Pancreas (tissue), 10 donors: ENCODE results near the gene LNX1. TPM values are rescaled to one million over a fixed set of nuclear protein-coding genes. Genes with fewer than 3 reads are reported as not detected.
A peak's percentile ranks its signal among the peaks of the same experiment; 100 is the strongest.

ENCODE experiments used
- ATAC-seq, 4 donors: fragments of 200-7000 bp; cut with Tn5 transposase; one replicate each; pipeline versions ENCODE4 v1.8.0 to v1.9.1; 2020; ENCODE audit warnings: mild to moderate bottlenecking in 4 of 4, moderate library complexity in 4 of 4
- DNase-seq, 6 donors: peaks; one replicate each; pipeline ENCODE4 v3.0.0-alpha.2; 2020
- FAIRE-seq: peaks from 2 replicates; lab custom pipeline; 2012; peaks lifted over from hg19 to GRCh38; lab: Jason Lieb, UNC
- H3K27ac ChIP-seq, 4 donors: fragments of 200-600 bp; sonication (generic); 1 replicate in 3 of 4; 2 replicates in 1 of 4; pipeline versions ENCODE4 v1.5.0 to v1.8.0; 2020
- H3K27me3 ChIP-seq, 4 donors: fragments of 200-600 bp; one replicate each; pipeline ENCODE4 v1.8.0; 2021
- H3K36me3 ChIP-seq, 3 donors: fragments of 200-600 bp; sonication (generic) in 1 of 3; one replicate each; pipeline versions ENCODE4 v1.5.0 to v1.8.0; 2020 to 2021
- H3K4me1 ChIP-seq, 3 donors: fragments of 200-600 bp; one replicate each; pipeline ENCODE4 v1.8.0; 2021
- H3K4me3 ChIP-seq, 4 donors: fragments of 200-600 bp; sonication (generic) in 2 of 4; one replicate each; pipeline versions ENCODE4 v1.5.0 to v1.8.0; 2020 to 2021
- H3K9me3 ChIP-seq, 4 donors: fragments of 200-600 bp; one replicate each; pipeline ENCODE4 v1.8.0; 2021
- CTCF ChIP-seq, 4 donors: fragments of 200-600 bp; sonication (generic) in 3 of 4; IDR thresholded peaks; one replicate each; pipeline versions ENCODE4 v1.5.0 to v1.8.0; 2021; ENCODE audit warnings: antibody characterized with exemption in 4 of 4
- WGBS, 2 donors: extraction: QIAGEN DNeasy Blood & Tissue Kit; methylation state at CpG; one replicate each; pipeline ENCODE4 v1.1.7; 2013; 5-methylcytosine and 5-hydroxymethylcytosine counted together
- intact Hi-C, 3 donors: fragments of 100-400 bp; cut with DNase I; formaldehyde crosslinking; loops; one replicate each; pipeline versions ENCODE4 v1.11.1 to v1.14.2; 2022
- polyA plus RNA-seq, 2 donors: library from polyadenylated mRNA; stranded (reverse); fragments of 200-250 nt; gene quantifications; one replicate each; pipeline ENCODE4 v1.2.3, GENCODE V29; 2013
- total RNA-seq, 6 donors: library from RNA; stranded (reverse); fragmentation: NEBNext Ultra II Directional in 4 of 6; extraction: Animal tissue kit (Norgen Biotek cat#: 25700) in 4 of 6; gene quantifications; one replicate each; pipeline versions ENCODE4 v1.2.1 to v1.2.4, GENCODE V29; 2021 to 2023
- donor health status: healthy with polysubstance abuse.
- donor health status: DM: no; HTN: no; CAD: no; lungs with moderate emphysema.
- donor health status: DM: no; HTN: no; CAD: no.
- donor health status: control.
- donor health status: control.
- donor health status: Bipolar disorder and iron deficiency.
- donor health status: DM: yes; HTN: yes; CAD: no.
- donor health status: DM: no; HTN: no; CAD: no.
- donor health status: DM: no; HTN: no; CAD: no.
- donor health status: DM: yes; HTN: yes; CAD: no.

Gene LNX1
- total and polyA plus RNA-seq, 8 donors: 6.1 to 18.6 (median 15.0) TPM

DNA sequence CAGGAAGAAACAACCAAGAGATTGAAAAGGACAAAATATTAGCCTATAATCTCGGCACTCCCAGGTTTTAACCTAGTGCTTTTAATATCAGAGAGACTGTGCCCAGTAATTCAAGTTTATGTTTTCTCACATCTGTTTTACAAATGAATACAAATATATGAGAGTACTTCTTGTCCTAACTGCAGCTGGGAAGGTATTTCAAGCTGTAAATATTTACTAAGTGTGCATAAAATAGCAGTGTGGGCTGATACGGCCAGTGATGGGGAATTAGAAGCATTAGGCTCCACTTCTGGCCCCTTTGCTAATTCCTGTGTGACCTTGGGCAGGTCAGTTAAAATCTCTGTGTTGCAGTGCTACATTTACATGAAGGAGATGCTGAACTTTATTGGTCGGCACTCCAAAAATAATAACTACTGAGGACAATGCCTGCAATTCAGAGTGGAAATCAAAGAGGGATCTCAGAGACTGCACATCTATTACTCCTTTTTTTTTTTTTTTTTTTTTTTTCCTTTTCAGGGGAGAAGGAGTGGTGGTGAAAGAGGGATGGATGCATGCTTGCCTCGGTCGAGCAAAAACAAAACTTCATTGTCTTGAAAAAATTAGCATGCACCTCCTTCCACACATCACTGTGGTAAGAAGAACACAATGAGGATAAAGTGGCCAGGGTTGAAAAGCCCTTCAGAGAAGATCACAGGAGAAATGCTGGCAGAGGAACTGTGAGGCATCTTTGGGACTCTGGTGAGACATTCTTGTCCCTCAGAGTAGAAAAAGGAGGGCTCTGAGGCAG lies 44.6 kb upstream of the LNX1 start:
- TF ChIP-seq CTCF (IDR thresholded peaks at IDR 0.05): no peak
- intact Hi-C loops: no loop called here
- no peak overlapping the region for H3K27ac ChIP-seq

GRCh38 chr4:53633608-53634007 lies 42.3 kb upstream of the LNX1 start:
- ATAC-seq: peak in 3 of 4 donors; percentile 29 to 47 (median 44)
- 53 to 76% methylated on average over 4 of the region's 4 CpGs for WGBS, 2 donors

More for the DNA sequence above, 44.6 kb upstream of the LNX1 start:
- peaks cover 11 to 20% (median 13%) of the 10 kb centered on the region in 3 donors for H3K4me1 ChIP-seq
- FAIRE-seq (no peak), DNase-seq (no peak), ATAC-seq (peak in 2 of 4 donors; percentile 53 to 66)
- H3K4me3 ChIP-seq: no peak overlapping the region
- WGBS, 2 donors: 43 to 52% methylated on average over 5 of the region's 5 CpGs
- no peaks in the 10 kb centered on the region for H3K36me3 ChIP-seq
- no peaks in the 10 kb centered on the region for H3K9me3 ChIP-seq
- H3K27me3 ChIP-seq: no peaks in the 10 kb centered on the region

DNA sequence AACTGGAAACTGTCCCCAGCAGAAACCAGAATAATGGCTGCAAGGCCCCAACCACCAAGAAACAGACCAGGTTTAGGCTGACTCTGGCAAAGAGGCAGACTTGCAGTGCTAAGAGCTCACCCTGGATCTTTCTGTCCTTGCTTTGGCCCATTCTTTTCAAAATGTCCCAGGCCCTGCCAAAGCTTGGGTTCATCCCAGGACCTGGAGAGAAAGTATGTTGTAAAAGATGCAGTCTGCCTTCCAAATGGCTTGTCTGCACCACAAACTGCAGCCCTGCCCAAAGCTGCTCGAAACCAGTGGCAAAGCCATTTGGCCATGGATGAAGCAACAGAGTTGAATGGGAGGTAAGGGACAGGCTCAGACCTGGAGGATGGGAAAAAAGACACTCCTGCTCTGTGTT lies 38.0 kb upstream of the LNX1 start:
- no peaks in the 10 kb centered on the region for H3K9me3 ChIP-seq
- DNase-seq: no peak
- no peak for ATAC-seq
- H3K36me3 ChIP-seq: no peaks in the 10 kb centered on the region
- 85 to 97% methylated on average over 1 of the region's 1 CpG for WGBS, 2 donors
- no peak overlapping the region for H3K4me3 ChIP-seq
- TF ChIP-seq CTCF (IDR thresholded peaks at IDR 0.05): no peak
- no peaks in the 10 kb centered on the region for H3K27me3 ChIP-seq
- intact Hi-C loops: no loop called here
- FAIRE-seq: no peak
- no peaks in the 10 kb centered on the region for H3K4me1 ChIP-seq
- H3K27ac ChIP-seq: no peak overlapping the region

More at GRCh38 chr4:53633608-53634007, 42.3 kb upstream of the LNX1 start:
- H3K27ac ChIP-seq: no peak overlapping the region
- peaks cover 6 to 11% (median 10%) of the 10 kb centered on the region in 3 donors for H3K4me1 ChIP-seq
- no peaks in the 10 kb centered on the region for H3K27me3 ChIP-seq
- no peaks in the 10 kb centered on the region for H3K9me3 ChIP-seq
- FAIRE-seq: no peak
- no peaks in the 10 kb centered on the region for H3K36me3 ChIP-seq
- intact Hi-C loops: no loop called here
- H3K4me3 ChIP-seq: no peak overlapping the region
- TF ChIP-seq CTCF (IDR thresholded peaks at IDR 0.05): no peak
- DNase-seq: no peak

DNA sequence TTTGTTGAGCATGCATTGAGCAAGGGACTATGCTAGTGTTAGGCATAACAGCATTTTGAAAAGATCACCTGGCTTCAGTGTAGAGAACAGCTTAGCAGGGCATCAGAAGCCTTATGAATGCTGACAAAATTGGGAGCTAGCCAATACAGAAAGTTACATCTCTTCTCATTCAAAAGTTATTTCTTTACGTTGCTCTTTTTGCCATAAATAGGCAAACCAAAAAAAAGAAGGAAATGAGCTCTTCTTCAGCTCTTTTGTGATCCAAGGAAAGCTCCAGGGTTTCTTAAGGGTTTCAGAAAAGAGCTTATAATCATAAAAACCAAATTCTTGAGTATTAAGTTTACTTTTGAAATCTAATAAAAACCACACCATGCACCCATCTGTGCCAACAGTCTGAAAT lies 35.2 kb upstream of the LNX1 start:
- no peaks in the 10 kb centered on the region for H3K36me3 ChIP-seq
- intact Hi-C loops: no loop called here
- H3K9me3 ChIP-seq: no peaks in the 10 kb centered on the region
- ATAC-seq (no peak), FAIRE-seq (no peak), DNase-seq (no peak)
- no peak overlapping the region for H3K4me3 ChIP-seq
- no peaks in the 10 kb centered on the region for H3K27me3 ChIP-seq
- no peak overlapping the region for H3K27ac ChIP-seq
- TF ChIP-seq CTCF (IDR thresholded peaks at IDR 0.05): no peak
- no peaks in the 10 kb centered on the region for H3K4me1 ChIP-seq
- 93 to 94% methylated on average over 1 of the region's 1 CpG for WGBS, 2 donors

DNA sequence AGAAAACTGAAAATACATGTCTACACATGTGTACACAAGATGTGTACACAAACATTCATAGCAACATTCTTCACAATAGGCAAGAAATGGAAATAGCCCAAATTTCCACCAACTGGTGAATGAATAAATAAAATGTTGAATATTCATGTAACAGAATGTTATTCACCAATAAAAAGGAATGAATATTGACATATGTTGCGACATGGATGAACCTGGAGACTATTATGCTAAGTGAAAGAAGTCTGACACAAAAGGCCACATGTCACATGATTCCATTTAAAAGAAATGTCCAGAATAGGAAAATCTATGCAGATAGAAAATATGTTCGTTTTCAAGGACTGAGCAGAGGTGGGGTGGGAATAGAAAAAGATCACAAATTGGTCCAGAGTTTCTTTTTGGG lies 34.6 kb upstream of the LNX1 start:
- WGBS, 2 donors: 49 to 77% methylated on average over 2 of the region's 2 CpGs
- no peaks in the 10 kb centered on the region for H3K27me3 ChIP-seq
- H3K27ac ChIP-seq: no peak overlapping the region
- intact Hi-C loops: no loop called here
- ATAC-seq (no peak), DNase-seq (no peak), FAIRE-seq (no peak)
- no peak for TF ChIP-seq CTCF (IDR thresholded peaks at IDR 0.05)
- no peaks in the 10 kb centered on the region for H3K36me3 ChIP-seq
- no peak overlapping the region for H3K4me3 ChIP-seq
- no peaks in the 10 kb centered on the region for H3K9me3 ChIP-seq
- H3K4me1 ChIP-seq: no peaks in the 10 kb centered on the region
